HG03095 (cell line): ENCODE measurements around the gene CCDC146.
A peak's percentile ranks its signal among the peaks of the same experiment; 100 is the strongest.
"Not testable (repeated sequence)": the region's sequence is repeated elsewhere in the genome, so short reads cannot be mapped to it uniquely, and the experiment has no call there.

Experiments
- ATAC-seq: cut with Tn5 transposase; IDR thresholded peaks from one replicate; pipeline ENCODE4 v1.9.1; 2021; ENCODE audit warnings: moderate library complexity; ENCODE audit not compliant: unreplicated experiment

Gene CCDC146

DNA sequence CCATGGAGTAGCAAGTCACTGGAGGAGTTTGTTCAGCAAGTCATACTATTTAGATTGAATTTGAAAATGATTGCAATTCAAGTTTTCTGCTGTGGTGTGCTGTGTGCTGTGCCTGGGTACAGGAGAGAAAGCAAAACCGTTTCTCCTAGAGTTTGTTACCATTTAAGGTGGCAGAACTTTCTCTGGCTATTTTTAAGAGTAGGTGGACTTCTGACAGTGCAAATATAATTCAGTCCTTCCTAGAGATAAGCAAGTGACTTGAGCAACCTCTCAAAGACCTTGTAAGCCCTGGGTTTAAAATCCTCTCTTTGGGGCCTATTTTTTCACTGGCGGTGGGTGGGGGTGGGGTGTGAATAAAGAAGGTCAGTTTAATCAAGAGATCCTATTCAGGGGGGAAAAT, 120.1 kb downstream of the CCDC146 start:
- no peak for ATAC-seq

DNA sequence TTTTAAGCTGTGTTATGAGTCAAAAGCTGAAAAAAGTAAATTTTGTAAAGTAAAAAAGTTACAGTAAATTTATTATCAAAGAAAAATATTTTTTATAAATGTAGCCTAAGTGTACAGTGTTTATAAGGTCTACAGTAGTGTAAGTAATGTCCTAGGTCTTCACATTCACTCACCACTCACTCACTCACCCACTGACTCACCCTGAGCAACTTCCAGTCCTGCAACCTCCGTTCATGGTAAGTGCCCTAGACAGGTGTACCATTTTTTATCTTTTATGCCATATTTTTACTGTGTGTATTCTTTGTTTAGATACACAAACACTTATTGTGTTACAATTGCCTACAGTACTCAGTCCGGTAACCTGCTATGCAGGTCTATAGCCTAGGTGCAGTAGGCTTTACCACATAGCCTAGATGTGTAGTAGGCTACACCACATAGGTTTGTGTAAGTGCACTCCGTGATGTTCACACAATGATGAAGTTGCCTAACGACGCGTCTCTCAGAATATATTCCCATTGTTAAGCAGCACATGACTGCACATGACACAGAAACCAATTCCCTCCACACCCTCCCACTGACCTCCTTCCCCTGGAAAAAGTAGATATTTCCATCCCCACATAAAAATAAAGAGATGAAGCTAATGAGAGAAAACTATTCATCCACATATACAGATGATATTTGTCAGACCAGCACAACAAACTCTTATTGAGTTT, 122.0 kb downstream of the CCDC146 start:
- ATAC-seq, result no peak

DNA sequence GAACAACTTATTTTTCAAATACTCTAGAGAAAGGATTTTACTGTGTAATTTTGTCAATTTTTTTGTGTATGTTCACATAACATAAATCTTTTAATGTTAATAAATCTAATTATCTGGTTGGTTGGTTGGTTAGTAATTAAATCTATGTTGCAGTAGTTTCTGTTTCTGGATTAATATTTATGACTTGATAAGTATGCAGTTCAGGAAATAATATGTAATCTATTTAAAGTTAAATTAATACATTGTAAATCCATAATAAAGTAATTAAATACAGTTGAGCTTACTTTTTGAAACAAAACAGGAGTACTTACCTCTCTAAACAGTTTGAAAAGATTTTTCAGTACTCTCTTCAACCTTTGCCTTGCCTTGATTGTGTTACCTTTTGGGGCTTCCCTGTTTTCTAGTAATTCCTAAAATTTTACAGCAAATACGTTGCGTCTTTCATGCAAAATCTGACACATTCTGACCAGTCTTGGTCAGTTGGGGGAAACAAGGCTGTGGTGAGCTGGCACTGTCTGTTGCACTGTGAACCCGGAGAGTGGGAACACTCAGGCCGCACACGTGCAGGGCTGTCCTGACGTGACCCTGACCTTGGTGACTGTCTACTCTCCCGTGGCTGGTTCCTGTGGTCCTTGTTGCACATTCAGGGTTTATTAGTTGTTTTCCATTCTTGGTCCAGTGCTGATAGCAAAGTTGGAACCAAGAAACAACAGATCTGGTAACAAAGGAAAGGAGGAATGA, 122.8 kb downstream of the CCDC146 start:
- ATAC-seq, result no peak

GRCh38 chr7:77246026-77246640, 123.7 kb downstream of the CCDC146 start:
- no peak for ATAC-seq

GRCh38 chr7:77247206-77247850, 124.9 kb downstream of the CCDC146 start:
- peak; percentile 87 for ATAC-seq

- ATAC-seq, result no peak
These were observed 125.7 kb downstream of the CCDC146 start for GRCh38 chr7:77248154-77248553.

DNA sequence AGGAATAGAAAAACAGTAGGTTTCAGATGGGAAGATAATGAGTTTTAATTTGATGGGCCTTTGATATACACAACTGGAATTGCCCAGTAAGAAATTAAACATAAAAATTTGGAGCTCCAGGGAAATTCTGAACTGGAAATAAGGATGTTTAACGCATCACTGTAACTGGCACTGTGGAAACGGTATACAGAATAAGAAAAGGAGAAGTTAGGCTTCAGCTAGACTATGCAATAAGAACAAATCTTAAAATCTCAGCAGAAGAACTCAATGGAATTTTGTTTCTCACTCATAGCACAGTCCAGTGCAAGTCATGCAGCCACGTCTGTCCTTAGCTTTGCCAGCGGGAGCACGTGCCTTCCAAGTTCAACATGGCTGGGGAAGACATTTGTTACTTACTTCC, 130.1 kb downstream of the CCDC146 start:
- ATAC-seq, result no peak

GRCh38 chr7:77253151-77253550, 130.7 kb downstream of the CCDC146 start:
- no peak for ATAC-seq

DNA sequence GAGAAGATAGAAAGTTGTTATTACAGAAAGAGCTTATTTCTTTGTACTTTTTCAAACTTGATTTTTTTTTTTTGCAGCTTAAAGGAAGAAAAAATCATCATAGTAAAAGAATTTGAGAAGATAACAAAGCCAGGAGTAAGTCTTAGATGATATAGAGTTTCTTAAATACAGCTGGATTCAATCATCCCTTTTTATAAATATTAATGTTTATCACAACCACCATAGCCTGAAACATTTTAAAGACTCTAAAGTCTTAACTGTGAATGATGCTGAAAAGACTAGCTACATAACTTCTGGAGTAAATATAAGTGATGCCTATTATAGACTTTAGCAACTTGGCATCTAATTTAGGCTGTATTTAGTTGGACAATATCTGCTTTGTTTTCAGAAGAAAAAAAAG, 132.0 kb downstream of the CCDC146 start:
- no peak for ATAC-seq

DNA sequence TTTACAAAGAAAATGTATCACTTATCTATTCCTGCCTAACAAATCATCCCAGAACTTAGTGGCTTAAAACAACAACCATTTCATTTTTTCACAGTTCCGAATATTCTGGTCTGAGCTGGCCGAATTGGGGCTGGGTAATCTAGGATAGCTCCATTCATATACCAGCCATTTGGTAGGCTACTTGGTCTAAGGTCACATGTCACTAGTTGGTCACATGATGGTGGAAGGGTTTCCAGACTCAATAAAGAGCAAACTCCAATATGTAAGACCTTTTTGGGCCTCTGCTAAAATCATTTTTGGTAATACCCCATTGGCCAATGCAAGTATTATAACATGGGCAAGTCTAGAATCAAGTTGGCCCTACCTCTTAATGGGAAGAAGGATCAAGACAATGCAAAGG, 132.5 kb downstream of the CCDC146 start:
- ATAC-seq, result no peak

GRCh38 chr7:77258014-77258413, 135.6 kb downstream of the CCDC146 start:
- ATAC-seq, result no peak

- no peak for ATAC-seq
These were observed 136.2 kb downstream of the CCDC146 start for GRCh38 chr7:77258593-77258992.

- ATAC-seq, result no peak
These were observed 139.9 kb downstream of the CCDC146 start for GRCh38 chr7:77262316-77262715.

- no peak for ATAC-seq
These were observed 143.3 kb downstream of the CCDC146 start for GRCh38 chr7:77265666-77266065.

GRCh38 chr7:77266291-77266794, 143.9 kb downstream of the CCDC146 start:
- ATAC-seq, result peak; percentile 90

DNA sequence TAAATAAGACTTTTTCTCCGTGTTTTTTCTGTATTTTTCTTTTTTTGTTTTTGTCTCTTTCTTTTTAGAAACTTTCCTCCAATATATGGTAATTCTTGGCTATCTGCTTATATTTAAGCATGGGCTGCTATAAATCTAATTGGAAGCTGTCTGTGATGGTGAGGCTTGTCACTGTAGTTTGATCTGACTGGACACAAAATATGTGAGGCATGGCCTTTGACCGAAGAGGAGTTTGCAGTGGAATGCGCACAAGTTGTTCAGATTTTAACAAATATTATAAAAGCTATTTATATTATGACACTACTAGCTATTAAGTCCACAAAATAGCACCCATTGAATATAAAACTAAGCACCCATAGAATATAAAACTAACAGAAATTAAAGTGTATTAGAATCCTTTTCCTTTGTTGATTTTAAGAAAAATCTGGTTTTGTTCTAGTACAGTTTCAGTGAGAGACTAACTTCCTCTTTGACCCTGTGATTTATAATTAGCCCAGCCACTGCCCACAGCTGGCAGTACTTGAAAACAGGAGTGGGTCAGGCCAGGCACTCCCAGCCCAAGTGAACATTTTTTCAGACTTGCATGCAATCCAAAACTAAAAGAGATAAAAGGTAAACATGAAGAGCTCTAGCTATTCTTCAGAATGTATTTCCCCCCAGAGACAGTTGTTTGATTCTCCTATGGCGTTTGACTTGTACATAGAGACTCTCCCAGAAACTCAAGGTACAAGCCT, 147.1 kb downstream of the CCDC146 start:
- ATAC-seq, result peak; percentile 56

DNA sequence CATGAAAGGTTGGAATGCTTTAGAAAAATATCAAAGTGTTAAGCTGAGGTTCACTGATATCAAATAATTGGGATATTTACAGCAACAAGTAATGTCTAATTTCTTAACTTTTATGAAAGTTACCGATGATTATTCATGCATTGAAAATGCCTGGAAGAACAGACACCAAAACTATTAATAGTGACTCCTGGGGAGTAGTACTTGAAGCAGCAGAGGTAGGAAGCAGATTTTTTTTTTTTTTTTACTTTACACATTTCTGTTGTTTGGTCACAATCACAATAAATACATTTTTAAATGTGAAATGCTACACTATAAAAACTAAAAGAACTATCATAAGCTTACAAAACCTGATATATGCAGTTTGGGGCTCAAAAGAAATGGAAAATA, 147.7 kb downstream of the CCDC146 start:
- ATAC-seq, result no peak

DNA sequence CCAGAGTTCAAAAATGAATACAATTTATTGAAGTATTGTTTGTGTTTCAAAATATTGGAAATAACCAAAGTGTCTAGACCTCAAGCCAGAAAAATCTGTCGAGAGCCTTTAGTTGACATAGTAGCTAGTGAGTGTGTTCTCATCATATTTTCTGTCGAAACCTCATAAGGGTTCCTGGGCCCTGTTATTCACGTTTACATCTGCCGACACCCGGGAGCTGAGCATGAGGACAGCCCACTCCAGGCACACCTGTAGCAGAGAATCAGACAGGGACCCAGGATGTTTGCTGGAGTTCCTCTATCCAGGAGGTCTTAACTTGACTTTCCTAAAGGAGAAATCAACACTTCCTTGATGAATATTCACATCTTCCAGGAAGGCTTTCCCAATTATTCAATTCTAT, 149.4 kb downstream of the CCDC146 start:
- ATAC-seq, result no peak

DNA sequence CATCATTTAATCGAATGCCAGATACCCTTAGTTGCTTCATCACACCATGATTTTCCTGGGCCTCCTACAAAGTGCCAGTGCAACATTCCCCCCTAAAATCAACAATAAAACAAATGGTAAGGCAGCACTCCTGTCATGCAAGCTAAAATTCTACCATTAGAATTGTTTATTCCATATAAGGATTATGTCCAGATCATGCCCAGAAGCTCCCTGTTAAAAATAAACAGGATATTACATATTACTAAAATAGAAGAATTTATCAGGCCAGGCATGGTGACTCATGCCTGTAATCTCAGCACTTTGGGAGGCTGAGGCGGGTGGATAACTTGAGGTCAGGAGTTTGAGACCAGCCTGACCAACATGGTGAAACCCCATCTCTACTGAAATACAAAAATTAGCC, 153.2 kb downstream of the CCDC146 start:
- not testable (repeated sequence) for ATAC-seq

DNA sequence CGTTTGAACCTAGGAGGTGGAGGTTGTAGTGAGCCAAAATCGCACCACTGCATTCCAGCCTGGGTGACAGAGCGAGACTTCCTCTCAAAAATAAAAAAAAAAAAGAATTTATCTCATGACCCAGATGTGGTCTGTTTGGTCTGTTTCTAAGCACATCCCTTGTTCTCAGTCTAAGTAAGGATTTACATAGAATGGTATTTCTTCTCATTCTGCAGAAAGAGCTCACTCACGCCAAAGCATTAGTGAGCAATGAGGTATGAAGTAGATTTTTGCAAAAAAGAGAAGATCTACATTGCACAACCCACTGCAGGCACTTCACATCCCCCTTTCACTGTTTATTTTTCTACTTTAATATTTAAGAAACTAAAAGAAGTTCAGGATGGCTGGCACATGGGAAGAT, 153.7 kb downstream of the CCDC146 start:
- no peak for ATAC-seq
